GM18526 (cell line): ENCODE measurements around the gene PSD4.

ENCODE experiments used
- POLR2A ChIP-seq: IDR thresholded peaks from 3 replicates; pipeline ENCODE4 v1.6.1; 2011; ENCODE audit not compliant: insufficient read length; ENCODE audit errors: extremely low read depth

Gene PSD4

GRCh38 chr2:113173542-113174375 is at the start of gene PSD4:
PSD4 (plus strand) TSS chr2:113173971; CDS start chr2:113182457, 8,486 bp downstream.
- peak; percentile 92 for TF ChIP-seq POLR2A

- TF ChIP-seq POLR2A, result no peak
These were observed 49.4 kb upstream of the PSD4 start for GRCh38 chr2:113124181-113124961.

DNA sequence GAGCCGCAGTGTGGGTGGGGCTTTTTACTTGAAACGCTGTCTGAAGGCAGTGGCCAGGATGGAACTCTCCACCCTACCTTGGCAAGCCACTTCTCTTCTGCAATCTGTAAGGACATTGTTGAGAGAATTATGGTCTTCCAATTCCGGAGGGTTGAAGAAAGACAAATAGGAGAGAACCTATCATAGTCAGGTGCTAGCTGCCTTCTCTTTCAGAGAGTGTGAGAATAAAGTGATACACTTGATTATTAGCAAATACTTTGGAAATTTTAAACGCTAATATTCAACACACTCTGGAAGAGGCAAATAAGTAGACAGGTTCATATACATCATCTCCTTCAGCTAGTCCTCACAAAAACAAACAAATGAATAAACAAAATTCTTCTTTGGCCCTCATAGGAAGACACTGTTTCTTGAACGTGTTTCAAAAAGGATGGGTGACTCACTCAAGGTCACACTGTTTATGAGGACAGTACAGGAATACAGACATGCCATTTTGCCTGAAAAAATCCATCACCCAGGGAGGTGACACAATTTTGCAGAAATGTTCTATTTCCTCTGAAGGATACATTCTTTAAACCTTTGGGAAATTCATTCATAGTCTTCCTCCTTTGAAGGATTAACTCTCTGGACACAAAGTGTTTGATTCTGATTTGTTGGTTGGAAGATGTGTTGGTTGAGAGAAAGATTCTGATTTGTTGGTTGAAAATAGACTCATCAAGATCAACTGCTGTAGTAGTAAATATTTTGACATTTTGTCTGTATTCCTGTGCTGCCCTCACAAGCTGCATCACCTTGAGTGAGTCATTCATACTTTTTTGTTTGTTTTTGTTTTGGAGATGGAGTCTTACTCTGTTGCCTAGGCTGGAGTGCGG is 48.6 kb upstream of the PSD4 start:
- no peak for TF ChIP-seq POLR2A

DNA sequence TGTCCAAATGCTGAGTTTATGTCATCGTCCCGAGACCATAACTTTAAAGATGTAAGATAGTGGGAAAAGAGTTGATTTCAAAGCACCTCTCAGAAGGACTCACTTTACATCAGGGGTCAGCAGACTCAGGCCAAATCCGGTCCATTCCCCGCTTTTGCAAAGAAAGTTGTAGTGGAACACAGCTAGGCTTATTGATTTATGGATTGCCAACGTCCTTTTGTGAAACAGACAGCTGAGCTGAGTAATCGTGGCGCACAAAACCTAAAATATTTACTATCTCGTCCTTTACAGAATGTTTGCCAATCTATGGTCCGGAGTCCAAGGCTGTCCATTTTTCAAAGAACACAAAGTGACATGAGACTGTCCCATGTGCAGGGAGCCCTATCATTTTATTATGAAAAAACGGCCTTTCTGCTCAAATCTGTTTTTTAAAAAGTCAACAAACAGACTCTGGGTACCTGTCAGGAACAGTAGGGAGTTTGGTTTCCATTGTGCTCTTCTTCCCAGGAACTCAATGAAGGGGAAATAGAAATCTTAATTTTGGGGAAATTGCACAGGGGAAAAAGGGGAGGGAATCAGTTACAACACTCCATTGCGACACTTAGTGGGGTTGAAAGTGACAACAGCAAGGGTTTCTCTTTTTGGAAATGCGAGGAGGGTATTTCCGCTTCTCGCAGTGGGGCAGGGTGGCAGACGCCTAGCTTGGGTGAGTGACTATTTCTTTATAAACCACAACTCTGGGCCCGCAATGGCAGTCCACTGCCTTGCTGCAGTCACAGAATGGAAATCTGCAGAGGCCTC is 46.7 kb upstream of the PSD4 start, which contains the start of gene IL1RN:
Gene IL1RN (plus strand): TSS at position 754 of the 801 bp plus-strand sequence. CDS start 27 bp downstream, at position 781.
- TF ChIP-seq POLR2A, result no peak

DNA sequence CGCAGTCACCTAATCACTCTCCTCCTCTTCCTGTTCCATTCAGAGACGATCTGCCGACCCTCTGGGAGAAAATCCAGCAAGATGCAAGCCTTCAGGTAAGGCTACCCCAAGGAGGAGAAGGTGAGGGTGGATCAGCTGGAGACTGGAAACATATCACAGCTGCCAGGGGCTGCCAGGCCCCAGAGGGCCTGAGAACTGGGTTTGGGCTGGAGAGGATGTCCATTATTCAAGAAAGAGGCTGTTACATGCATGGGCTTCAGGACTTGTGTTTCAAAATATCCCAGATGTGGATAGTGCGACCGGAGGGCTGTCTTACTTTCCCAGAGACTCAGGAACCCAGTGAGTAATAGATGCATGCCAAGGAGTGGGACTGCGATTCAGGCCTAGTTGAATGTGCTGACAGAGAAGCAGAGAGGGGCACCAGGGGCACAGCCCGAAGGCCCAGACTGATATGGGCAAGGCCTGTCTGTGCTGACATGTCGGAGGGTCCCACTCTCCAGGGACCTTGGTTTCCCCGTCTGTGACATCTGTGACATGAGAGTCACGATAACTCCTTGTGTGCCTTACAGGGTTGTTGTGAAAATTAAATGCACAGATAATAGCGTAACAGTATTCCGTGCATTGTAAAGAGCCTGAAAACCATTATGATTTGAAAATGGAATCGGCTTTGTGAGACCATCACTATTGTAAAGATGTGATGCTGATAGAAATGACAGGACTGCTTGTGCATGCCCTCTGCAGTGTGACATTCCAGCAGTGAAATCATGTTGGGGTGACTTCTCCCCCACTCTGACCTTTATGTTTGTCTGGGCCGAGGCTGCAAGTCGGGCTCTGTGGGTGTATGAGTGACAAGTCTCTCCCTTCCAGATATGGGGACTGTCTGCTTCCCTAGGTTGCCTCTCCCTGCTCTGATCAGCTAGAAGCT is 45.9 kb upstream of the PSD4 start:
- TF ChIP-seq POLR2A, result no peak

DNA sequence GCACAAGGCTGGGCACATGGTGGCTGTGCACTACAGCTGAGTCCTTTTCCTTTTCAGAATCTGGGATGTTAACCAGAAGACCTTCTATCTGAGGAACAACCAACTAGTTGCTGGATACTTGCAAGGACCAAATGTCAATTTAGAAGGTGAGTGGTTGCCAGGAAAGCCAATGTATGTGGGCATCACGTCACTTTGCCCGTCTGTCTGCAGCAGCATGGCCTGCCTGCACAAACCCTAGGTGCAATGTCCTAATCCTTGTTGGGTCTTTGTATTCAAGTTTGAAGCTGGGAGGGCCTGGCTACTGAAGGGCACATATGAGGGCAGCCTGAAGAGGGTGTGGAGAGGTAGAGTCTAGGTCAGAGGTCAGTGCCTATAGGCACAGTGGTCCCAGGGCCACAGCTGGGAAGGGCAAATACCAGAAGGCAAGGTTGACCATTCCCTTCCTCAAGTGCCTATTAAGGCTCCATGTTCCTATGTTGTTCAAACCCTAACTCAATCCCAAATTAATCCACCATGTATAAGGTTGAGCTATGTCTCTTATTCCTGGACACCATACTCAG is 44.2 kb upstream of the PSD4 start:
- no peak for TF ChIP-seq POLR2A

DNA sequence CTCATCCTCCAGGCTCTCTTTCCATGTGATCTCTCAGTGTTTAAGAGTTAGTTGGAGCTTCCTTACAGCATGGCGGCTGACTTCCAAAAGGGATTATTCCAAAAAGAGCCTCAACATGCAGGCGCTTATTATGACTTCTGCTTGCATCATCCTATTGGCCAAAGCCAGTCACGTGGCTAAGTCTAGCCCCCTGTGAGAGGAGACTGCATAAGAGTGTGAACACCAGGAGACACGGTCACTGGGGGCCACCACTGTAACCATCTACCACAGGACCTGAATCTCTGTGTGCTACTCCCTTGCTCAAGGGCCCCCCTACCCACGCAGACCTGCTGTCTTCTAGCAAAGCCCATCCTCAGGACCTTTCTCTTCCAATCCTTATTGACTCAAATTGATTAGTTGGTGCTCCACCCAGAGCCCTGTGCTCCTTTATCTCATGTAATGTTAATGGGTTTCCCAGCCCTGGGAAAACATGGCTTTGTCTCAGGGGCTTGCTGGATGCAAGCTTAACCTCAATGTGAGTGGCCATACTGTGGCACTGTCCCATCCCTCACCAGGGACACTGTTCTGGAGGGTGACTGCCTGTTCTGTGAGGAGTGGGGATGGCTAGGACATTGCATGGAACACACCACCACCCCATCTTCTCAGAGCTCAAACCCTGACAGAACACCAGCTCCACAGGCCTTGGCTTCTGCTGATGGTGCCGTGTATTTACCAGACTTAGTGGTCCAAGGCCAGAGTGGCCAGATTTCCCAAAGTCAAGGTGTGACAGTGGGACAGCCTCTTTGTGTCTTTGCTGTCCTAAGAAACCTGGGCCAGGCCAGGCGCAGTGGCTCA is 42.2 kb upstream of the PSD4 start:
- no peak for TF ChIP-seq POLR2A

DNA sequence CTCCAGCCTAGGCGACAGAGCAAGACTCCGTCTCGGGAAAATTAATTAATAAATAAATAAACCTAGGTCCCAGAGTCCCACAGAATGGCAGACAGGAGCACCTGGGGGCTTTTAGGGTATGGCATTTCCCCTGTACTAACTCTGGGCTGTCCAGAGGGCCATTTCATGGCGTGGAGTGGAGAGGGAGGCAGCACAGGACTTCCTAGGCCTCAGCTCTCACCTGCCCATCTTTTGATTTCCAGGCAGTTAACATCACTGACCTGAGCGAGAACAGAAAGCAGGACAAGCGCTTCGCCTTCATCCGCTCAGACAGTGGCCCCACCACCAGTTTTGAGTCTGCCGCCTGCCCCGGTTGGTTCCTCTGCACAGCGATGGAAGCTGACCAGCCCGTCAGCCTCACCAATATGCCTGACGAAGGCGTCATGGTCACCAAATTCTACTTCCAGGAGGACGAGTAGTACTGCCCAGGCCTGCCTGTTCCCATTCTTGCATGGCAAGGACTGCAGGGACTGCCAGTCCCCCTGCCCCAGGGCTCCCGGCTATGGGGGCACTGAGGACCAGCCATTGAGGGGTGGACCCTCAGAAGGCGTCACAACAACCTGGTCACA is 41.3 kb upstream of the PSD4 start:
- no peak for TF ChIP-seq POLR2A

DNA sequence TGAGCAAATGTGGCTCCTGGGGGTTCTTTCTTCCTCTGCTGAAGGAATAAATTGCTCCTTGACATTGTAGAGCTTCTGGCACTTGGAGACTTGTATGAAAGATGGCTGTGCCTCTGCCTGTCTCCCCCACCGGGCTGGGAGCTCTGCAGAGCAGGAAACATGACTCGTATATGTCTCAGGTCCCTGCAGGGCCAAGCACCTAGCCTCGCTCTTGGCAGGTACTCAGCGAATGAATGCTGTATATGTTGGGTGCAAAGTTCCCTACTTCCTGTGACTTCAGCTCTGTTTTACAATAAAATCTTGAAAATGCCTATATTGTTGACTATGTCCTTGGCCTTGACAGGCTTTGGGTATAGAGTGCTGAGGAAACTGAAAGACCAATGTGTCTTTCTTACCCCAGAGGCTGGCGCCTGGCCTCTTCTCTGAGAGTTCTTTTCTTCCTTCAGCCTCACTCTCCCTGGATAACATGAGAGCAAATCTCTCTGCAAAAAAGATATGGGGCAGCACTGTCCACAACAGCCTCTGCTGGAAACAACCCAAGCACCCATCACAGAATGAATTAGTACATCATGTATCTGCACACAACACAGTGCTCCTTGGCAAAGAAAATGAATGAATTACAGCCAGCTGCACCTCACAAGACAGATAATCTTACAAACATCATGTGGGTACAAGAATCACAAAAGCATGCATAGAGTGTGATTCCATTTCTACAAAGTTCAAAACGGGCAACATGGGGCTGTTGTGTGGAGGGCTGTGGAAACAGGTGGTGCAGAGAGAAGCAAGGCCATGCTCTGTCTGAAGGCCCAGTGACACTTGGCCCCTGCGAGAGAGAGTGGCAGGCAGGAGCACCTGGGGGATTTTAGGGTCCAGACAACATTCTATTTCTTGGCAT is 39.8 kb upstream of the PSD4 start:
- no peak for TF ChIP-seq POLR2A

- no peak for TF ChIP-seq POLR2A
These were observed 39.1 kb upstream of the PSD4 start for GRCh38 chr2:113134717-113135116.

GRCh38 chr2:113135317-113135716 is 38.5 kb upstream of the PSD4 start:
- no peak for TF ChIP-seq POLR2A
